Right atrium auricular region (tissue), 2 donors: ENCODE results near the gene SPOP. TPM values are rescaled to one million over a fixed set of nuclear protein-coding genes. Genes with fewer than 3 reads are reported as not detected.

Experiments
- DNase-seq: peaks from one replicate; pipeline ENCODE4 v3.0.0-alpha.2; 2019; ENCODE audit warnings: low spot score
- H3K27ac ChIP-seq, 2 donors: fragments of 200-600 bp; sonication (generic); 1 replicate in 1 of 2; 2 replicates in 1 of 2; pipeline ENCODE4 v1.5.1; 2016 to 2019
- H3K27me3 ChIP-seq, 2 donors: fragments of 200-600 bp; sonication (generic); one replicate each; pipeline versions ENCODE4 v1.5.1 to v1.6.0; 2017 to 2019
- H3K36me3 ChIP-seq: fragments of 200-600 bp; sonication (generic); one replicate; pipeline ENCODE4 v1.5.1; 2016
- H3K4me1 ChIP-seq, 2 donors: fragments of 200-600 bp; sonication (generic); one replicate each; pipeline versions ENCODE4 v1.5.1 to v1.6.0; 2017 to 2019
- H3K4me3 ChIP-seq, 2 donors: fragments of 200-600 bp; sonication (generic); 1 replicate in 1 of 2; 2 replicates in 1 of 2; pipeline ENCODE4 v1.5.1; 2017 to 2019; ENCODE audit warnings: mild to moderate bottlenecking in 1 of 2, moderate library complexity in 1 of 2
- H3K9me3 ChIP-seq, 2 donors: fragments of 200-600 bp; sonication (generic); one replicate each; pipeline ENCODE4 v1.5.1; 2019
- total RNA-seq, 2 donors: library from RNA; depleted of rRNA; stranded (reverse); fragments of >200 nt; gene quantifications; one replicate each; pipeline ENCODE4 v1.1.0, GENCODE V29; 2016
- TF ChIP-seq, protein P1 (sequence below), 2 donors: fragments of 200-600 bp; sonication (generic); IDR thresholded peaks; one replicate each; pipeline ENCODE4 v1.5.1; 2019; ENCODE audit warnings: antibody characterized with exemption in 2 of 2

Gene SPOP
- total RNA-seq, 2 donors from 2014 or later = 40.9 to 71.8 TPM

GRCh38 chr17:49692751-49693150 is 14.9 kb upstream of the SPOP start:
- TF ChIP-seq, protein P1, sequence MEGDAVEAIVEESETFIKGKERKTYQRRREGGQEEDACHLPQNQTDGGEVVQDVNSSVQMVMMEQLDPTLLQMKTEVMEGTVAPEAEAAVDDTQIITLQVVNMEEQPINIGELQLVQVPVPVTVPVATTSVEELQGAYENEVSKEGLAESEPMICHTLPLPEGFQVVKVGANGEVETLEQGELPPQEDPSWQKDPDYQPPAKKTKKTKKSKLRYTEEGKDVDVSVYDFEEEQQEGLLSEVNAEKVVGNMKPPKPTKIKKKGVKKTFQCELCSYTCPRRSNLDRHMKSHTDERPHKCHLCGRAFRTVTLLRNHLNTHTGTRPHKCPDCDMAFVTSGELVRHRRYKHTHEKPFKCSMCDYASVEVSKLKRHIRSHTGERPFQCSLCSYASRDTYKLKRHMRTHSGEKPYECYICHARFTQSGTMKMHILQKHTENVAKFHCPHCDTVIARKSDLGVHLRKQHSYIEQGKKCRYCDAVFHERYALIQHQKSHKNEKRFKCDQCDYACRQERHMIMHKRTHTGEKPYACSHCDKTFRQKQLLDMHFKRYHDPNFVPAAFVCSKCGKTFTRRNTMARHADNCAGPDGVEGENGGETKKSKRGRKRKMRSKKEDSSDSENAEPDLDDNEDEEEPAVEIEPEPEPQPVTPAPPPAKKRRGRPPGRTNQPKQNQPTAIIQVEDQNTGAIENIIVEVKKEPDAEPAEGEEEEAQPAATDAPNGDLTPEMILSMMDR (IDR thresholded peaks at IDR 0.05) = no peak
- no peaks in the 10 kb centered on the region for H3K27me3 ChIP-seq
- no peaks in the 10 kb centered on the region for H3K9me3 ChIP-seq
- H3K4me1 ChIP-seq = peaks cover 0 to 43% of the 10 kb centered on the region in 2 donors
- no peak overlapping the region for H3K4me3 ChIP-seq
- DNase-seq = no peak
- H3K36me3 ChIP-seq = no peaks in the 10 kb centered on the region
- peak overlapping the region; percentile 76 to 93 for H3K27ac ChIP-seq

GRCh38 chr17:49691677-49692191 is 13.8 kb upstream of the SPOP start:
- DNase-seq = no peak
- H3K4me3 ChIP-seq = no peak overlapping the region
- H3K27me3 ChIP-seq = no peaks in the 10 kb centered on the region
- H3K9me3 ChIP-seq = no peaks in the 10 kb centered on the region
- no peaks in the 10 kb centered on the region for H3K36me3 ChIP-seq
- TF ChIP-seq, protein P1 (IDR thresholded peaks at IDR 0.05) = no peak
- peaks cover 0 to 44% of the 10 kb centered on the region in 2 donors for H3K4me1 ChIP-seq
- H3K27ac ChIP-seq = peak overlapping the region; percentile 76 to 93

GRCh38 chr17:49691086-49691676 is 13.3 kb upstream of the SPOP start:
- peaks cover 0 to 44% of the 10 kb centered on the region in 2 donors for H3K4me1 ChIP-seq
- TF ChIP-seq, protein P1 (IDR thresholded peaks at IDR 0.05) = no peak
- DNase-seq = peak; percentile 85
- no peaks in the 10 kb centered on the region for H3K27me3 ChIP-seq
- no peaks in the 10 kb centered on the region for H3K9me3 ChIP-seq
- no peak overlapping the region for H3K4me3 ChIP-seq
- H3K36me3 ChIP-seq = no peaks in the 10 kb centered on the region
- H3K27ac ChIP-seq = peak overlapping the region; percentile 76 to 93

DNA sequence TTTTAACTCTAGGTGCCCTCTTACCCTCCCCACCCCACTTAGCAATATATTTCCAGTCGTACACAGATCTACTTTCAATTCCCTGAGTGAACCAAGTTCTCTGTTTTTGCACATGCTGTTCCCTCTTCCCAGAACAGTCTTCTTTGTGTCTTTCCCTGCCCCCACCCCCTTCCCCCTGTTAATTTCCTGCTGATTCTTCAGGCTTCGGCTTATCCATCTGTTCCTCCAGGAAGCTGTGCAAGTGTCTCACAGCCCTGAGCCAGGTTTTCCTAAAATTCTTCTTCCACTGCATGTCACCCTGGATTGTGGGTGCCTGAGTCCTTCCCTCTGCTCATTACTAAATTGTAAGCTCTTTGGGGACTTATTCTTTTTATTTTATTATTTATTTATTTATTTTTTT is 12.4 kb upstream of the SPOP start:
- H3K4me1 ChIP-seq = peaks cover 0 to 43% of the 10 kb centered on the region in 2 donors
- TF ChIP-seq, protein P1 (IDR thresholded peaks at IDR 0.05) = no peak
- no peaks in the 10 kb centered on the region for H3K27me3 ChIP-seq
- H3K4me3 ChIP-seq = no peak overlapping the region
- peak overlapping the region; percentile 76 to 93 for H3K27ac ChIP-seq
- DNase-seq = no peak
- no peaks in the 10 kb centered on the region for H3K9me3 ChIP-seq
- H3K36me3 ChIP-seq = no peaks in the 10 kb centered on the region

GRCh38 chr17:49688848-49689247 is 11.0 kb upstream of the SPOP start:
- no peaks in the 10 kb centered on the region for H3K36me3 ChIP-seq
- peaks cover 0 to 38% of the 10 kb centered on the region in 2 donors for H3K4me1 ChIP-seq
- DNase-seq = no peak
- TF ChIP-seq, protein P1 (IDR thresholded peaks at IDR 0.05) = no peak
- no peaks in the 10 kb centered on the region for H3K27me3 ChIP-seq
- H3K27ac ChIP-seq = peak overlapping the region; percentile 59 to 93
- no peak overlapping the region for H3K4me3 ChIP-seq
- no peaks in the 10 kb centered on the region for H3K9me3 ChIP-seq
